Body of pancreas (tissue), 4 donors: Measurements from ENCODE around the gene DCAF8. TPM values are rescaled to one million over a fixed set of nuclear protein-coding genes. Genes with fewer than 3 reads are reported as not detected.
A peak's percentile ranks its signal among the peaks of the same experiment; 100 is the strongest.

Experiments used
- ATAC-seq: fragments of 150-250 bp; one replicate; pipeline ENCODE4 v1.9.1; 2016
- DNase-seq, 4 donors: peaks; one replicate each; pipeline ENCODE4 v3.0.0-alpha.2; 2019
- H3K27ac ChIP-seq, 4 donors: fragments of 200-600 bp; sonication (generic); 1 replicate in 3 of 4; 2 replicates in 1 of 4; pipeline versions ENCODE4 v1.5.1 to v1.6.1; 2016 to 2019; ENCODE audit warnings: mild to moderate bottlenecking in 1 of 4, mixed read lengths in 1 of 4, moderate library complexity in 1 of 4
- H3K27me3 ChIP-seq, 2 donors: fragments of 200-600 bp; sonication (generic); one replicate each; pipeline ENCODE4 v1.6.0; 2016; ENCODE audit warnings: mild to moderate bottlenecking in 1 of 2
- H3K36me3 ChIP-seq, 2 donors: fragments of 200-600 bp; sonication (generic); replicated peaks in 1 of 2; 2 replicates each; pipeline ENCODE4 v1.5.1; 2016; ENCODE audit warnings: low read depth in 2 of 2; ENCODE audit not compliant: insufficient read depth in 1 of 2
- H3K4me1 ChIP-seq: fragments of 200-600 bp; sonication (generic); one replicate; pipeline ENCODE4 v1.6.0; 2016
- H3K4me3 ChIP-seq, 2 donors: fragments of 200-600 bp; sonication (generic); 1 replicate in 1 of 2; 2 replicates in 1 of 2; pipeline ENCODE4 v1.5.1; 2016 to 2019
- H3K9me3 ChIP-seq, 3 donors: fragments of 200-600 bp; sonication (generic); 1 replicate in 2 of 3; 2 replicates in 1 of 3; pipeline ENCODE4 v1.5.1; 2016
- CTCF ChIP-seq, 7 experiments: fragments of 450-650 bp in 4 of 7; fragments of 200-600 bp in 3 of 7; sonication (generic) in 3 of 7; IDR thresholded peaks; one replicate each; pipeline ENCODE4 v1.5.1; 2016 to 2019; ENCODE audit warnings: antibody characterized with exemption in 7 of 7
- POLR2A ChIP-seq, 3 donors: fragments of 450-650 bp; IDR thresholded peaks; one replicate each; pipeline ENCODE4 v1.6.1; 2016; ENCODE audit warnings: antibody characterized with exemption in 3 of 3, mild to moderate bottlenecking in 2 of 3
- WGBS, 2 donors: methylation state at CpG; one replicate each; pipeline ENCODE4 v1.1.5; 2017; 5-methylcytosine and 5-hydroxymethylcytosine counted together
- intact Hi-C: fragments of 100-400 bp; cut with DNase I; formaldehyde crosslinking; loops from one replicate; pipeline ENCODE4 v1.15.1; 2023
- total RNA-seq, 2 donors: library from RNA; depleted of rRNA; stranded (reverse); fragments of >200 nt; gene quantifications; one replicate each; pipeline ENCODE4 v1.1.0, GENCODE V29; 2016

DCAF8 gene
- total RNA-seq, 2 donors from 2014 or later: 123 to 190 TPM

- 0 to 2% methylated on average over 15 of the region's 15 CpGs for WGBS, 2 donors
- Histone ChIP-seq H3K4me3 (peak overlapping the region; percentile 80 to 96), H3K27me3 (no peaks in the 10 kb centered on the region), H3K36me3 (peaks cover 0 to 23% of the 10 kb centered on the region in 2 donors), H3K4me1 (peaks cover 22% of the 10 kb centered on the region), H3K27ac (peak overlapping the region; percentile 23 to 78 (median 72)), H3K9me3 (no peaks in the 10 kb centered on the region)
- DNase-seq (peak in 2 of 4 donors; percentile 21 to 38), ATAC-seq (peak; percentile 30)
- intact Hi-C loops: no loop called here
- TF ChIP-seq CTCF (IDR thresholded peaks at IDR 0.05): no peak
- no peak for TF ChIP-seq POLR2A (IDR thresholded peaks at IDR 0.05)
Observed at GRCh38 chr1:160284220-160284781, 22.0 kb upstream of the DCAF8 start.

- Histone ChIP-seq H3K4me3 (no peak overlapping the region), H3K4me1 (peaks cover 22% of the 10 kb centered on the region), H3K27ac (no peak overlapping the region), H3K36me3 (peaks cover 0 to 31% of the 10 kb centered on the region in 2 donors), H3K9me3 (no peaks in the 10 kb centered on the region), H3K27me3 (no peaks in the 10 kb centered on the region)
- no peak for DNase-seq
- intact Hi-C loops: no loop called here
- 79 to 89% methylated on average over 7 of the region's 7 CpGs for WGBS, 2 donors
- no peak for ATAC-seq
- TF ChIP-seq POLR2A (IDR thresholded peaks at IDR 0.05) (no peak), CTCF (IDR thresholded peaks at IDR 0.05) (no peak)
Observed at GRCh38 chr1:160282807-160283206, 20.5 kb upstream of the DCAF8 start.

- 79 to 84% methylated on average over 4 of the region's 4 CpGs for WGBS, 2 donors
- no peak overlapping the region for H3K27ac ChIP-seq
- no peak overlapping the region for H3K4me3 ChIP-seq
- DNase-seq: no peak
- H3K27me3 ChIP-seq: no peaks in the 10 kb centered on the region
- H3K36me3 ChIP-seq: peaks cover 0 to 31% of the 10 kb centered on the region in 2 donors
- H3K9me3 ChIP-seq: no peaks in the 10 kb centered on the region
- intact Hi-C loops: no loop called here
- H3K4me1 ChIP-seq: peaks cover 2% of the 10 kb centered on the region
- TF ChIP-seq POLR2A (IDR thresholded peaks at IDR 0.05) (no peak), CTCF (IDR thresholded peaks at IDR 0.05) (no peak)
- ATAC-seq: no peak
Observed at GRCh38 chr1:160277987-160278386, 15.6 kb upstream of the DCAF8 start.

- H3K36me3 ChIP-seq: peaks cover 0 to 31% of the 10 kb centered on the region in 2 donors
- TF ChIP-seq CTCF (IDR thresholded peaks at IDR 0.05): no peak
- no peak for TF ChIP-seq POLR2A (IDR thresholded peaks at IDR 0.05)
- DNase-seq: no peak
- intact Hi-C loops: no loop called here
- no peak for ATAC-seq
- H3K27ac ChIP-seq: no peak overlapping the region
- no peaks in the 10 kb centered on the region for H3K9me3 ChIP-seq
- no peak overlapping the region for H3K4me3 ChIP-seq
- no peaks in the 10 kb centered on the region for H3K27me3 ChIP-seq
- H3K4me1 ChIP-seq: no peaks in the 10 kb centered on the region
- 73 to 76% methylated on average over 2 of the region's 2 CpGs for WGBS, 2 donors
Observed at GRCh38 chr1:160277330-160277729, 15.0 kb upstream of the DCAF8 start.

- no peaks in the 10 kb centered on the region for H3K4me1 ChIP-seq
- 77 to 79% methylated on average over 1 of the region's 1 CpG for WGBS, 2 donors
- no peaks in the 10 kb centered on the region for H3K36me3 ChIP-seq
- no peak for ATAC-seq
- no peak for DNase-seq
- H3K9me3 ChIP-seq: no peaks in the 10 kb centered on the region
- no peak for TF ChIP-seq POLR2A (IDR thresholded peaks at IDR 0.05)
- no peak for TF ChIP-seq CTCF (IDR thresholded peaks at IDR 0.05)
- no peaks in the 10 kb centered on the region for H3K27me3 ChIP-seq
- intact Hi-C loops: no loop called here
- no peak overlapping the region for H3K27ac ChIP-seq
- H3K4me3 ChIP-seq: no peak overlapping the region
Observed at GRCh38 chr1:160271025-160271424, 8.7 kb upstream of the DCAF8 start.
